ENCODE measurements around the gene EBP. TPM values are rescaled to one million over a fixed set of nuclear protein-coding genes. Genes with fewer than 3 reads are reported as not detected.

Gene EBP
- polyA plus RNA-seq, 1 donor (not counting 4 experiments of a cell fraction or from before 2014, with no cell fraction given), result 194 TPM

GRCh38 chrX:48508400-48509244 is 13.0 kb upstream of the EBP start, which contains the start of gene PORCN:
Gene PORCN, plus strand, starts transcription at chrX:48508992. Its CDS starts 829 bp downstream, at chrX:48509821.
- peak within 1 kb of the TSS; percentile 66 for H3K27ac ChIP-seq (ENCODE audit: control insufficient read depth, insufficient read depth, low read length)
- peak within 1 kb of the TSS; percentile 55 to 74 (median 56) for H3K4me3 ChIP-seq (ENCODE audit: control insufficient read depth in 2 of 3, extremely low read depth in 1 of 3, insufficient read depth in 2 of 3, low read depth in 1 of 3, low read length in 3 of 3)
- no peaks in the 10 kb centered on the region for H3K27me3 ChIP-seq (ENCODE audit: control insufficient read depth, extremely low read depth, insufficient read depth, low read length)
- peaks cover 3 to 4% of the 10 kb centered on the region in 2 experiments for H3K36me3 ChIP-seq (ENCODE audit: control insufficient read depth in 2 of 2, extremely low read depth in 1 of 2, insufficient read depth in 2 of 2, low read length in 2 of 2)
- TF ChIP-seq, protein P1, sequence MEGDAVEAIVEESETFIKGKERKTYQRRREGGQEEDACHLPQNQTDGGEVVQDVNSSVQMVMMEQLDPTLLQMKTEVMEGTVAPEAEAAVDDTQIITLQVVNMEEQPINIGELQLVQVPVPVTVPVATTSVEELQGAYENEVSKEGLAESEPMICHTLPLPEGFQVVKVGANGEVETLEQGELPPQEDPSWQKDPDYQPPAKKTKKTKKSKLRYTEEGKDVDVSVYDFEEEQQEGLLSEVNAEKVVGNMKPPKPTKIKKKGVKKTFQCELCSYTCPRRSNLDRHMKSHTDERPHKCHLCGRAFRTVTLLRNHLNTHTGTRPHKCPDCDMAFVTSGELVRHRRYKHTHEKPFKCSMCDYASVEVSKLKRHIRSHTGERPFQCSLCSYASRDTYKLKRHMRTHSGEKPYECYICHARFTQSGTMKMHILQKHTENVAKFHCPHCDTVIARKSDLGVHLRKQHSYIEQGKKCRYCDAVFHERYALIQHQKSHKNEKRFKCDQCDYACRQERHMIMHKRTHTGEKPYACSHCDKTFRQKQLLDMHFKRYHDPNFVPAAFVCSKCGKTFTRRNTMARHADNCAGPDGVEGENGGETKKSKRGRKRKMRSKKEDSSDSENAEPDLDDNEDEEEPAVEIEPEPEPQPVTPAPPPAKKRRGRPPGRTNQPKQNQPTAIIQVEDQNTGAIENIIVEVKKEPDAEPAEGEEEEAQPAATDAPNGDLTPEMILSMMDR (optimal IDR thresholded peaks at IDR 0.05 in 1 of 3, IDR thresholded peaks at IDR 0.05 in 1 of 3, conservative IDR thresholded peaks at IDR 0.05 in 1 of 3; ENCODE audit: extremely low read depth in 1 of 3, insufficient read depth in 2 of 3, low read length in 3 of 3), result no peak
- TF ChIP-seq EZH2 (IDR thresholded peaks at IDR 0.05; ENCODE audit: low read length), result no peak
- H3K9me1 ChIP-seq (ENCODE audit: control insufficient read depth, extremely low read depth, insufficient read depth, low read length), result no peaks in the 10 kb centered on the region
- peaks cover 7% of the 10 kb centered on the region for H3K4me1 ChIP-seq (ENCODE audit: control insufficient read depth, extremely low read depth, insufficient read depth, low read length)
- H4K20me1 ChIP-seq (ENCODE audit: control insufficient read depth, extremely low read depth, insufficient read depth, low read length), result no peaks in the 10 kb centered on the region
- peaks cover 17% of the 10 kb centered on the region for H3K79me2 ChIP-seq (ENCODE audit: control insufficient read depth, insufficient read depth, low read length)
- H2AFZ ChIP-seq (ENCODE audit: control insufficient read depth, low read length), result peak within 1 kb of the TSS; percentile 59
- DNase-seq (ENCODE audit: low read depth, low spot score), result no peak
- peak within 1 kb of the TSS; percentile 70 for H3K9ac ChIP-seq (ENCODE audit: control insufficient read depth, extremely low read depth, insufficient read depth, low read length)
- H3K4me2 ChIP-seq (ENCODE audit: control insufficient read depth, extremely low read depth, insufficient read depth, low read depth, low read length), result peak within 1 kb of the TSS; percentile 66
- dilution Hi-C loops (cut with MboI; ENCODE audit: extremely low pct_ligation_motif_present, low sequenced_read_pairs), result no loop called here
- peaks cover 4% of the 10 kb centered on the region for H3K9me3 ChIP-seq (ENCODE audit: control insufficient read depth, low read depth, low read length)
- no peak for FAIRE-seq

GRCh38 chrX:48509245-48509590 is 12.4 kb upstream of the EBP start:
- H3K36me3 ChIP-seq (ENCODE audit: control insufficient read depth in 2 of 2, extremely low read depth in 1 of 2, insufficient read depth in 2 of 2, low read length in 2 of 2), result peaks cover 3 to 4% of the 10 kb centered on the region in 2 experiments
- peak overlapping the region; percentile 65 for H3K4me2 ChIP-seq (ENCODE audit: control insufficient read depth, extremely low read depth, insufficient read depth, low read depth, low read length)
- dilution Hi-C loops (cut with MboI; ENCODE audit: extremely low pct_ligation_motif_present, low sequenced_read_pairs), result no loop called here
- H3K9me1 ChIP-seq (ENCODE audit: control insufficient read depth, extremely low read depth, insufficient read depth, low read length), result no peaks in the 10 kb centered on the region
- FAIRE-seq (no peak), DNase-seq (ENCODE audit: low read depth, low spot score) (no peak)
- peak overlapping the region; percentile 66 for H3K27ac ChIP-seq (ENCODE audit: control insufficient read depth, insufficient read depth, low read length)
- H3K4me3 ChIP-seq (ENCODE audit: control insufficient read depth in 2 of 3, extremely low read depth in 1 of 3, insufficient read depth in 2 of 3, low read depth in 1 of 3, low read length in 3 of 3), result peak overlapping the region; percentile 55 to 63 (median 56)
- peaks cover 9% of the 10 kb centered on the region for H3K4me1 ChIP-seq (ENCODE audit: control insufficient read depth, extremely low read depth, insufficient read depth, low read length)
- H2AFZ ChIP-seq (ENCODE audit: control insufficient read depth, low read length), result peak overlapping the region; percentile 59
- H3K9me3 ChIP-seq (ENCODE audit: control insufficient read depth, low read depth, low read length), result peaks cover 4% of the 10 kb centered on the region
- peaks cover 17% of the 10 kb centered on the region for H3K79me2 ChIP-seq (ENCODE audit: control insufficient read depth, insufficient read depth, low read length)
- peak overlapping the region; percentile 70 for H3K9ac ChIP-seq (ENCODE audit: control insufficient read depth, extremely low read depth, insufficient read depth, low read length)
- H3K27me3 ChIP-seq (ENCODE audit: control insufficient read depth, extremely low read depth, insufficient read depth, low read length), result no peaks in the 10 kb centered on the region
- no peak for TF ChIP-seq EZH2 (IDR thresholded peaks at IDR 0.05; ENCODE audit: low read length)
- TF ChIP-seq, protein P1 (optimal IDR thresholded peaks at IDR 0.05 in 1 of 3, IDR thresholded peaks at IDR 0.05 in 1 of 3, conservative IDR thresholded peaks at IDR 0.05 in 1 of 3; ENCODE audit: extremely low read depth in 1 of 3, insufficient read depth in 2 of 3, low read length in 3 of 3), result no peak
- H4K20me1 ChIP-seq (ENCODE audit: control insufficient read depth, extremely low read depth, insufficient read depth, low read length), result no peaks in the 10 kb centered on the region
